Posterior cingulate gyrus (tissue), 11 donors: Measurements from ENCODE around the gene CNPY3.
"Not testable (repeated sequence)": the region's sequence is repeated elsewhere in the genome, so short reads cannot be mapped to it uniquely, and the experiment has no call there.

Experiments used
- DNase-seq, 10 donors: peaks; one replicate each; pipeline versions ENCODE4 v3.0.0 to v3.0.0-alpha.2; 2020 to 2021; ENCODE audit warnings: mixed read lengths in 3 of 10
- intact Hi-C: fragments of 100-400 bp; cut with DNase I; formaldehyde crosslinking; loops from one replicate; pipeline ENCODE4 v1.15.1; 2023

The CNPY3 gene

DNA sequence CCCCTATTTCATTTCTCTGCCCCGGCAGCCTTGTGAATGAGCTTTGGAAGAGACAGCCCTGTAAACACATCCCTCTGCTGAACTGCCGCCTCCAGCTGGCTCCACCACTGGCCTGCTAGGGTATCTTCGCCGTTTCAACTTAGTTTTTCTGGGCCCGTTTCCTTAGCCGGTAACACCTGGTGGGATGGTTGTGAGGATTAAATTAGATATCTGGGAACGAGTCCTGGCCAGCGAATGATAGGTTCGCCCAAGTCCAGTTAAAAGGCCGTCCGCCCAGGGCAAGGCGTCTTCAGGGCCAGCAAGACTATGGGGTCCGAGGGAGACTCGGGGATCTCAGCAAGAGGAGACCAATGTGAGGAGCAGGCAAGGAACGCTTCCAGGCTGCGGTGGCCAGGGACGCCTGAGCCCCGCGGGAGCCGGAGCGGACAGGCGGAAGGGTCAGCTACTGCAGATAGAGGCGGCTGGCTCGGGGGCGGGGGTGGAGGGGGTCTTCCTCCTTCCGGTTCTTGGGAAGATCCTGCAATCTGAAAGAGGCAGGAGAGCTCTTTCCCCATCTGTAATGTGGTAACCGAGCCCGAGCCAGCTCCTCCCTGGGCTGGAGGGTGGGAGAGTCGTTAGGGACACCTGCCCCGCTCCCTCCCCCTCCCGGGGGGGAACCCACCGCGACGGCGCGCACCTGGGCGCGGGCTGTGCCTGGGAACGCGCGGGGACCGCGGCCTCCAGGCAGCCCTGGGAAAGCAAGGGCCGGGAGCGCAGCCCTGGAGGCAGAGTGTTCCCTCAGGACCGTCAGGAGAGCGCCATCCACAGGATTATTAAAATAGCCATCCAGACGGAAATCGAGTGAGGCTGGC, 17.9 kb upstream of the CNPY3 start:
- intact Hi-C loops: no loop called here
- peak in 1 of 10 donors; percentile 17 for DNase-seq

DNA sequence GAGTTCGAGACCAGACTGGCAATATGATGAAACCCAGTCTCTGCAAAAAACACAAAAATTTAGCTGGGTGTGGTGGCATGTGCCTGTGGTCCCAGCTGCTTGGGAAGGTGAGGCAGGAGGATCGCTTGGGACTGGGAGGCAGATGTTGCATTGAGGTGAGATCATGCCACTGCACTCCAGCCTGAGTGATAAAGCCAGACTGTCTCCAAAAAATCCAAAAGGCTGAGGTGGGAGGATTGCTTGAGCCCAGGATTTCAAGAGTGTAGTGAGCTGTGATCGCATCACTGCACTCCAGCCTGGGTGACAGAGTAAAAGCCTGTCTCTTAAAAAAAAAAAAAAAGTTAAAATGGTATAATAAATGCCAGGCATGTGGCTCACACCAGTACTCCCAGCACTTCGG, 14.7 kb upstream of the CNPY3 start:
- intact Hi-C loops: no loop called here
- no peak for DNase-seq

DNA sequence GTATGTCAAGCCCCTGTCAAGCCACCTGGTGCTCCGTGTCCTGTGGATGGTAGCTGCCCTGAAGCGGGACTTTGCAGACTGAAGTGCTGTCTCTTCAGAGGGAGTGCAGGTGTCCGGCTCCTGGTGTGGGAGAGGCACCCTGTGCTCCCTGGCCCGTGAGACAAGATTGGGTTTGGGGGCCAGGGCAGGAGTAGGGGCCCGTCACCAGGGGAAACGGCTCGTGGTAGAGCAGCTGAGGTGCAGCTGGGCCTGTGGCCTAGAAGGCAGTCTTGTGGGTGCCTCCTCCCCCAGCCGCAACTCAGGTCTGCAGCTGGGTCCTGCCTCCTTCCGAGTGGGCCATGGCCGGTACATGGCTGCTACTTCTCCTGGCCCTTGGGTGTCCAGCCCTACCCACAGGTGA, 13.5 kb upstream of the CNPY3 start, which contains the start of gene PTCRA:
Gene PTCRA, plus strand, starts transcription at position 322 of the 400 bp plus-strand sequence. Its CDS starts 17 bp downstream, at position 339.
- intact Hi-C loops: no loop called here

DNA sequence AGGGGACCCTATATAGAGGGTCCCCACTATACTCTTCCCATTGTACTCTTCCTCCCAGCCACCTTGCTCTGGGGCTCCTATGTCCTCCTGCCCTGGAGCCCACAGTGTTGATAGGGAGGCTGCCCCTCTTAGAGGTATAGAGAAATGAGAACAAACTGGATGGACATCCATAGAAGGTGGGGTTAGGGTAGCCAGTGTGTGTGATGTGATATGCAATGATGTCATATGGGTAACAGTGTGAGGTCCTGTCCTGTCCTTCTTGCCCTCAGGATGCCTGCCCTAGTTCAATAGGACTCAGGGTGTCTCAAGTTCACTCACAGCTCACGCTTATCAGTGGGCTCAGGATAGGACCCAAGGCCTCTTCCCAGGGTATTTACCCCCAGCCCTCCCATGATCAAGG, 13.0 kb upstream of the CNPY3 start:
- no peak for DNase-seq
- intact Hi-C loops: no loop called here

More for the DNA sequence above, 13.5 kb upstream of the CNPY3 start, which contains the start of gene PTCRA:
- no peak for DNase-seq

DNA sequence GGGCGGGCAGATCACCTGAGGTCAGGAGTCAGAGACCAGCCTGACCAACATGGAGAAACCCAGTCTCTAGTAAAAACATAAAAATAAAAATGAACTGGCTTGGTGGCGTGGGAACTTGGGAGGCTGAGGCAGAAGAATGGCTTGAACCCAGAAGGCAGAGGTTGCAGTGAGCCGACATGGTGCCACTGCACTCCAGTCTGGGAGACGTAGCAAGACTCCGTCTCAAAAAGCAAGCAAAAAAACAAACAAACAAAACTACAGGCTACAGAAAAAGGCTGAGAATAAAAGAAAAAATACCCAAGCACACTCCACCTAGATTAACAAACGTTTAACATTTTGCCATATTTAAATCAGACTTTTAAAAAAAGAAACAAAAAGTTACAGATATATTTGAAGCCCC, 7.5 kb upstream of the CNPY3 start:
- no peak for DNase-seq
- intact Hi-C loops: no loop called here

DNA sequence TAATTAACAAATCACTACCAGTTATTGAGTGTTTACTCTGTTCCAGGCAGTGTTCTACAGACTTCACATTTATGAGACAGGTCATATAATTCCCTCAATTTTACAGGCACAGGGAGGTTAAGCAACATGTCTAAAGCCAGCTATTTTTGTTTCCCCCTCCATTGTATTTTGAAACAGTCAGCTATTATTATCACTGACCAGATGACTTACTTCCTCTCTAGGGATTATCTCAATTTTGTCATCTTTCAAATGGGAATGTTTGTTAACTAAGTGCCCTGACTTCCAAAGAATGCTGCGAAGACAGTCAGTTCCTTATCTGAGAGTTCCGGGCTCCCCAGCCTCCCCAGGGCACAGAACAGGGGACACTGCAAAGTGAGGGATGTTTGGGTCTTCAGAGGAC, 5.6 kb upstream of the CNPY3 start:
- no peak for DNase-seq
- intact Hi-C loops: no loop called here

DNA sequence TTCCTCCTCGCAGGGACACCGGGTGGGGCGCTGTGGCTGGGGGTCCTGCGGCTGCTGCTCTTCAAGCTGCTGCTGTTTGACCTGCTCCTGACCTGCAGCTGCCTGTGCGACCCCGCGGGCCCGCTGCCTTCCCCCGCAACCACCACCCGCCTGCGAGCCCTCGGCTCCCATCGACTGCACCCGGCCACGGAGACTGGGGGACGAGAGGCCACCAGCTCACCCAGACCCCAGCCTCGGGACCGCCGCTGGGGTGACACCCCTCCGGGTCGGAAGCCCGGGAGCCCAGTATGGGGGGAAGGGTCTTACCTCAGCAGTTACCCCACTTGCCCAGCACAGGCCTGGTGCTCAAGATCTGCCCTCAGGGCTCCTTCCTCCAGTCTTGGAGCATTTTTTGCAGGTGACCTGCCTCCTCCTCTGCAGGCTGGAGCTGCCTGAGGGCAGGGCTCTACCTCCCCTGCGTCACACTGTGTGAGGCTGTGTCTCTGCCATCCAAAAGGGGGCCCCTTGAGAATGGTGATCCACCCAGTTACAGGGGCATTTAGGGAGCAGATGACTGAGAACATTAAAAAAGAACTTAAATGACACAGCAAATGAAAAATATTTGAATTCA, 3.9 kb upstream of the CNPY3 start:
- peak in 1 of 10 donors; percentile 37 for DNase-seq
- intact Hi-C loops: no loop called here

DNA sequence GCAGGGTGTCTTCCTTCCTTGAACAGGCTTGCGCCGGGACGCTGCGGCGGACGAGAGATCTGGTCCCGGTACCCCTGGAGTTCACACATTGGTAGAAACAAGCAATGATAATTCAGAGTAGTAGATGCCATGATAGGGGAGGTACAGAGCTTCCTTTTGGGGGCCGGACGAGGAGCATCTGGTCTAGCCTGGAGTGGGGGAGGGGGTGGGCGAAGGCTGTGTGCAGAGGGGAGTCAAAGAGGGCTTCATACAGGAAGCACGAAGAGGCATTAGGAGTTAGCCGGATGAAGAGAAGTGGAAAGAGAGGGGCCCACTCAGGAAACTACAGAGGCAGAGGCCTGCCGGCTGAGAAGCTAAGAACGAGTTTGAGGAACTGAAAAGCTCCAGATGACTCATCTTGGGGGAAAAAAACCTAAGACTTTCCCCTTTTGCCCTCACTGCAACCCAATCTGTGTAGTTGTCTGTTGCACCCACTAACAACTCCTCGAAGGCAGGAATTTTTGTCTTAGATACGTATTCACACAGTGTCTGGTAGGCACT, 611 bp downstream of the CNPY3 start:
- no peak for DNase-seq
- intact Hi-C loops: loop anchor here (5.0 kb wide), 1 partner anchor 82 kb away; the partner anchor contains the start of genes KLHDC3 and MEA1

DNA sequence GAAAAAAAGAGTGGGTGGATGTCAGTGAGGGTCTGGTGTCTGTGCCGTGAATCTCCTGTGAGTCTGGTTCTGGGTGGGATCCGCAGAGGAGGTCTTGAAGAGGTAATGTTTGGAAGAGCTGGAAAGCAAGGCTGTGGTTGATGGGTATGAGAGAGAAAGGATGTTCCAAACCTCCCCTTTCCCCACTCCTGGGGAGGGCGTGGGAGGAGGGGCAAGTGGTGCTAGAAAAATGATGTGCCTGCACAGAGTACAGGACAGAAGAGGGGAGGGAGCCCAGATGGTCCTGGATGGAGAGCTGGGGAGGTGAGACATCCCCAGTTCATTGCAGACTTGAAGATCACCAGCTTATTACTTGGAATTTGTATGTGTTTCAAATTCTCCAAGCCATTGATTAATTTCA, 3.1 kb downstream of the CNPY3 start:
- intact Hi-C loops: loop anchor here (5.0 kb wide), 1 partner anchor 80 kb away; the partner anchor contains the start of genes KLHDC3 and MEA1

DNA sequence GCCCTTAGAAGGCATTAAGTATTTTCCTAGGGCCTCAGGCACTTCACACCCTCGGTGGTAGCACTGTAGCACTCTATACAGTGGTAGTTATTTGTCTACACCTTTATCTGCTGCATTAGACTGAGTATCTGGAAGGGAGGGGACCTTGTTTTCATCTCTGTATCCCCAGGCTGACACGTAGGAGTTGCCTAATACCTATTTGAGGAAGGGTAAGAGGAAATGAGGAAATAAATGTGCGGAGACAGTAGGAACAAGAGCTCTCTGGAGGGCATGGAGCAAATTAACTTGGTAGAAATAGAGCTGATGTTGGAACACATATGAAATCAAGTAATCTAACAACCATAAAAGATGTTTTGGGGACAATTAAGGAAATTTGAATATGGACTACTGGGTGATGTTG, 3.9 kb downstream of the CNPY3 start:
- peak in 2 of 10 donors; percentile 3 to 5 for DNase-seq
- intact Hi-C loops: loop anchor here (5.0 kb wide), 1 partner anchor 79 kb away; the partner anchor contains the start of genes KLHDC3 and MEA1

More for the DNA sequence above, 3.1 kb downstream of the CNPY3 start:
- DNase-seq: peak in 2 of 10 donors; percentile 47 to 56

DNA sequence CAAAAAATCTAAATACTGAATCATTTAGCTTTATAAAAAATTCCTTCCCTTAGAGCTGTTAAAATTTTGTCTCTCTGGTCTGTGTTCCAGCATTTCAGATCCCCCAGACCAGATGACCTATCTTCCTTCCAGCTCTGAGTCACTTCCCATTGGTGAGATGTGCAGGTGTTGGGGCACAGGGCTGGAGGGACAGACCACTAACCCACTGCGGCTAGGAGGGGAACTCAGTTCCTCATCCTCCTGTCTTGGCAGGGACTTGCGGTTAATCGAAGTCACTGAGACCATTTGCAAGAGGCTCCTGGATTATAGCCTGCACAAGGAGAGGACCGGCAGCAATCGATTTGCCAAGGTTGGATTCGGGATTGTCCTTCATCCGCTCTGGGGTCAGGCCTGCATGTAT, 6.0 kb downstream of the CNPY3 start:
- intact Hi-C loops: no loop called here
- peak in 3 of 10 donors; percentile 4 to 42 (median 13) for DNase-seq

DNA sequence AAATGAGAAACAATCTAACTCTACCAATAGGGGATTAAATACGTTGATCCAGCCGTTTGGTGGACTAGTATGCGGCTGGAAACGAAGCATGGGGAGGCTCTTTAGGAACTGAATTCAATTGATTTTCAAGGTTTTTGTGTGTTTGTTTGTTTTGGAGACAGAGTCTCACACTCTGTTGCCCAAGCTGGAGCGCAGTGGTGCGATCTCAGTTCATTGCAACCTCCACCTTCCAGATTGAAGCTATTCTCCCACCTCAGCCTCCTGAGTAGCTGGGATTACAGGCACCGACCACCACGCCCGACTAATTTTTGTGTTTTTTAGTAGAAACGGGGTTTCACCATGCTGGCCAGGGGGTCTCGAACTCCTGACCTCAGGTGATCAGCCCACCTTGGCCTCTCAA, 7.1 kb downstream of the CNPY3 start:
- intact Hi-C loops: no loop called here
- peak in 3 of 10 donors; percentile 16 to 68 (median 27) for DNase-seq

DNA sequence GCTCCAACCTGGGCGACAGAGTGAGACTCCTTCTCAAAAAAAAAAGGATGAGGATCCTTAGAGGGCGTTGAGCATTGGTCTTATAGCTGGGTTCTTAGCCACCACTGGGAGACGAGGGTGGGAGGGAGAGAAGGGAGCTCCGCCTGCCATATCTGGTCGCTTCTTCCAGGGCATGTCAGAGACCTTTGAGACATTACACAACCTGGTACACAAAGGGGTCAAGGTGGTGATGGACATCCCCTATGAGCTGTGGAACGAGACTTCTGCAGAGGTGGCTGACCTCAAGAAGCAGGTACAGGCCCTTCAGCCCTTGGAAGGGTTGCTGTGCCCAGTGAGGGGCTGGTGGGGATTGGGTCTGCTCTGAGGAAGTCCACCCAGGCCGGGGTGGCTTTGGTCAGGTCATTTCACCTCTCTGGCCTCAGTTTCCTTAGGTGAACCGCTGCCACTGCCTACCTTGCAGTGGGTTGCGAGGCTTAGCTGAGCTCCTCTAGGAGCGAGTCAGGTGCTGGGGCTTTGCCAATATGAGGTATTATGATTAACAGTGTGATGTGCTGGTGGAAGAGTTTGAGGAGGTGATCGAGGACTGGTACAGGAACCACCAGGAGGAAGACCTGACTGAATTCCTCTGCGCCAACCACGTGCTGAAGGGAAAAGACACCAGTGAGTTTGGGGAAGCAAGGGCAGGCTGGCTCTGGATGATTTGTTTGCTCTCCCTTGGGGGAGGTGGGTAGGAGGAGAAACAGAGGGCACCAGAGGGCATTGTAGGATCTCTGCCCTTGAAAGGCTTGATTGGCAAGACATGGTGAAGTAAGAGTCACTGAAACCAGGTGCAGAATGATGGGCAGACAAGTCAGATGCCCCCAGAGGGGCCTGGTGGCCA, 8.5 kb downstream of the CNPY3 start:
- DNase-seq: peak in 3 of 10 donors; percentile 27 to 65 (median 40)
- intact Hi-C loops: no loop called here

DNA sequence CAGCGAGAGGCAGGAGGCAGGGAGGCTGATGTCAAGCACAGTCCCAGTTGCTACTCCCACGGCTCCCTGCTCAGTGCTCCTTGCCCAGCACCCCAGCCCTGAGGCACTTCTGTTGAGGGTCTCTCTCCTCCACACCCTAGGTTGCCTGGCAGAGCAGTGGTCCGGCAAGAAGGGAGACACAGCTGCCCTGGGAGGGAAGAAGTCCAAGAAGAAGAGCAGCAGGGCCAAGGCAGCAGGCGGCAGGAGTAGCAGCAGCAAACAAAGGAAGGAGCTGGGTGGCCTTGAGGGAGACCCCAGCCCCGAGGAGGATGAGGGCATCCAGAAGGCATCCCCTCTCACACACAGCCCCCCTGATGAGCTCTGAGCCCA, 9.1 kb downstream of the CNPY3 start:
- intact Hi-C loops: no loop called here
- peak in 2 of 10 donors; percentile 15 to 59 for DNase-seq

DNA sequence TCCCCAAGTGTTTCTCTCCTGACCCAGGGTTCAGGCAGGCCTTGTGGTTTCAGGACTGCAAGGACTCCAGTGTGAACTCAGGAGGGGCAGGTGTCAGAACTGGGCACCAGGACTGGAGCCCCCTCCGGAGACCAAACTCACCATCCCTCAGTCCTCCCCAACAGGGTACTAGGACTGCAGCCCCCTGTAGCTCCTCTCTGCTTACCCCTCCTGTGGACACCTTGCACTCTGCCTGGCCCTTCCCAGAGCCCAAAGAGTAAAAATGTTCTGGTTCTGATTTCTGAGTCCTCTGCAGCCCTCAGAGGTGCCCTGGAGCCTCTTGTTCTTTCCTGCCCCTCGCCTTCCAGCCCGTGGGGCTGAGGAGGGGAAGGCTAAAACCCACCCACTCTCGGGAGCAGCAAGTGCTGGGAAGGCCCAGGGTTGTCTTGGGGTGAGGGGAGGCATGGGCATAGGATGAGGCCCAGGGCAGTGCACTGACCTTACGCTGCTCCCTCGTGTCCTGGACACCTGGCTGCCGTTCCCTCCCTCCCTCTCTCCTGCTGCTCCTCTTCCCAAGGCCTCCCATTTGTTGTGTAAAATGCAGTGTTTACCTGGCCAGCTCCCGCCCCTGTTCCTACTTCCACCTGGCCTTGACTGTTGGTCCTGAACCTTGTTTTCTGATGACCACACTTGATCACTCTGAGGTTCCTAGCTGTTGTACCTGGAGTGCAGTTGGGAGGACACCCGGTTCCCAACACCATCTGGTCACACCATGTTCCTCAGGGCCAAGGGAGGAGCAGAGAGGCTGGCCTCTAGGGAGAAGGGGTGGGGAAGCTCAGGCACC, 9.9 kb downstream of the CNPY3 start:
- intact Hi-C loops: no loop called here
- peak in 3 of 10 donors; percentile 14 to 52 (median 34) for DNase-seq

DNA sequence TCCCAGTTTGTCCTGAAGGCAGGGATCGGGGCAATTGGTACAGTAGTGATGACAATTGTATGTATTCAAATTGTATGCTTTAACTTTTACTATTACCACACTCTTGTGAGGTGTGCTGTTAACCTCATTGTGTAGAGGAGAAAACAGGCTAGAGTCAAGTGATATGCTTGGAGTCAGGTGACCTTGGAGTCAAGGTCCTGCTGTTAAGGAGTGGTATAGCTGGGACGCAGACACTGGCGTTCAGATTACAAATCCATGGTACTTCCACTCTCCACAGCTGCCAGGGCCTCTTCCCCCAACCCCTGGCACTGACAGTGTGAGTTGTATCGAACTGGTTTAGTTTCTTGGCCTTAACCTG, 10.5 kb downstream of the CNPY3 start:
- intact Hi-C loops: no loop called here
- peak in 3 of 10 donors; percentile 1 to 29 (median 3) for DNase-seq

DNA sequence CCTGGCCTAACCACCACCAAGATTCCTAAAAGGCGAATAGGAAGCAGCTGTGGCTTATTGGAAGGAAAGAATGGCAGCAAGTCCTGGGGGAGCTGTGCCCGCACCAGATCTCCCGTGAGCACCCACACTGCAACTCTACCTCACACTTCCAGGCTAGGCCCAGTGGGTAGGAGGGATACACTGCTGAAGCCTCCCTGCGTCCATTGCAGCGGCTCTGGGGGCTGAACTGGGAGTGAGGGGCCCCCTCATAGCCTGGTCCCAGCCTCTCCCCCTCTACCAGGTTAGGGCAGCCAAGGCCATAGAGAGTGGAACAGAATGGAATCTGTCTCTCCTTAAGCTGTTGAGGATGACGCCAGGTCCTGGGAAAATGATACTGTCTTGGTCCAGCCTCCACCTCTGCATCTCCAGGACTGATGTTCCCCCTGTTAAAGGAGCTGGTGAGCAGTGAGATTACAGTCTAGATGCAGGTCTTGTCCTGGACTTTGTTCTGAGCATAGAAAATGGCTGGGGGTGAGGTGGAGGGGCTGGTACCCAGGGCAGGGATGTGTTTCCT, 11.3 kb downstream of the CNPY3 start:
- intact Hi-C loops: no loop called here
- DNase-seq: peak in 2 of 10 donors; percentile 7 to 27

DNA sequence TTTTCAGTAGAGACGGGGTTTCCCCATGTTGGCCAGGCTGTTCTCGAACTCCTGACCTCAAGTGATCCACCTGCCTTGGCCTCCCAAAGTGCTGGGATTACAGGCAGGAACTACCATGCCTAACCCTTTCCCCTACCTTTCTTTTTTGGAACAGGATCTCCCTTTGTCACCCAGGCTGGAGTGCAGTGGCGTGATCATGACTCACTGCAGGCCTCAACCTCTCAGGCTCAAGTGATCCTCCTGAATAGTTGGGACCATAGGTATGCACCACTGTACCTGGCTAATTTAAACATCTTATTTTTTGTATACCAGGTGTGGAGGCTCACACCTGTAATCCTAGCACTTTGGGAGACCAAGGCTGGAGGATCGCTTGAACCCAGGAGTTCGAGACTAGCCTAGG, 12.1 kb downstream of the CNPY3 start:
- intact Hi-C loops: not testable (repeated sequence)
- DNase-seq: peak in 1 of 10 donors; percentile 28

DNA sequence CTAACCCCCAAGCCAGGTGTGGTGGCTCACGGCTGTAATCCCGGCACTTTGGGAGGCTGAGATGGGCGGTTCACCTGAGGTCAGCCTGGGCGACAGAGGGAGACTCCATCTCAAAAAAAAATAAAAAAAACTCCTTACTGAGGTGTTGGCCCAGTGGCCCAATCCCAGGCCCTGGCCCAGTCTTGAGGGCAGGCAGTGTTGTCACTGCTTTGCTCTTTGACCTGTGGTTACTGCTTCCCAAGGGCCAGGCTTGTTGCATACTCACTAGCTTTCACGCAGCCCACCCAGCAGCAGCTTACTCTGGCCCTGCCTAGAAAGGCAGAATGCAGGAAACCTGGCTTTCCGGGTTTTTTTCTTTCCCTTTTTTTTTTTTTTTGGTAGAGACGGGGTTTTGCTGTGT, 13.2 kb downstream of the CNPY3 start:
- intact Hi-C loops: no loop called here
- DNase-seq: peak in 3 of 10 donors; percentile 20 to 49 (median 37)
